HG03378 (cell line): Measurements from ENCODE around the gene MTA1.

Experiments used
- ATAC-seq: cut with Tn5 transposase; IDR thresholded peaks from one replicate; pipeline ENCODE4 v1.9.1; 2021; ENCODE audit warnings: mild to moderate bottlenecking, moderate library complexity; ENCODE audit not compliant: unreplicated experiment

The MTA1 gene

GRCh38 chr14:105419195-105420091 is at the start of gene MTA1:
Gene MTA1, plus strand, starts transcription at chr14:105419827. Its CDS starts 209 bp downstream, at chr14:105420036.
- no peak for ATAC-seq

DNA sequence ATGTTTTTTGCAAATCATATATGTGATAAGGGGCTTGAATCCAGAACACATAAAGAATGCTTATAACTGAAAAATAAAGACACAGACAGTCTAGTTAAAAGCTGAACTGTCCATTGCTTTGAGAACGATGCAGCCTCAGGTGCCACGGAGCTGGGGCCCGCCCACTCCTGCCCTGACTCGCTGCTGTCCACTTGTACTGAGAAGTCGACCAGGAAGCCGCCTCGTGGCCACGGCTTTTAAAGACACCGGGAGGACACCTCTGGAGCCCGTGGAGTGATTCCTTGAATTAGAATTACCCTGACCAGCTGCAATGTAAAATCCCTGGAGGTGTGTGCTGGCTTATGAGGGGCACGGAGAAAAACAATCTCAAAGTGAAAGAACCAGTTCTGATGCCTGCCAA is 45.2 kb upstream of the MTA1 start:
- no peak for ATAC-seq

DNA sequence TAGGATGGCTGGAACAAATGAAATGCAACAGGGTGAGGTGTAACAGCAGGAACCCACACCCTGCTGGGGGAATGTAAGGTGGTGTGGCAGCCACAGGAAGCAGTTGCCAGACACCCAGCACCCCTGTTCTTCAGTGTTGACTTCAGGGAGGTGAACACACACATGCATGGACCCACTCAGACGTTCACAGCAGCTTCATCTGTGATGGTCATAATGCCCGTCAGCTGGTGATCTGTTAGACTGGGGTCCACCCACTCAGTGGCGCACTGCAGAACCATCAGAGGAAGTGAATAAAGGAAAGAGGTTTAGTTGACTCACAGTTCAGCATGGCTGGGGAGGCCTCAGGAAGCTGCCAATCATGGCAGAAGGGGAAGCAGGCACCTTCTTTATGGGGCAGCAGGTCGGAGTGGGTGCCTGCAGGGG is 44.0 kb upstream of the MTA1 start:
- no peak for ATAC-seq

GRCh38 chr14:105376521-105377440 is 42.8 kb upstream of the MTA1 start:
- no peak for ATAC-seq

DNA sequence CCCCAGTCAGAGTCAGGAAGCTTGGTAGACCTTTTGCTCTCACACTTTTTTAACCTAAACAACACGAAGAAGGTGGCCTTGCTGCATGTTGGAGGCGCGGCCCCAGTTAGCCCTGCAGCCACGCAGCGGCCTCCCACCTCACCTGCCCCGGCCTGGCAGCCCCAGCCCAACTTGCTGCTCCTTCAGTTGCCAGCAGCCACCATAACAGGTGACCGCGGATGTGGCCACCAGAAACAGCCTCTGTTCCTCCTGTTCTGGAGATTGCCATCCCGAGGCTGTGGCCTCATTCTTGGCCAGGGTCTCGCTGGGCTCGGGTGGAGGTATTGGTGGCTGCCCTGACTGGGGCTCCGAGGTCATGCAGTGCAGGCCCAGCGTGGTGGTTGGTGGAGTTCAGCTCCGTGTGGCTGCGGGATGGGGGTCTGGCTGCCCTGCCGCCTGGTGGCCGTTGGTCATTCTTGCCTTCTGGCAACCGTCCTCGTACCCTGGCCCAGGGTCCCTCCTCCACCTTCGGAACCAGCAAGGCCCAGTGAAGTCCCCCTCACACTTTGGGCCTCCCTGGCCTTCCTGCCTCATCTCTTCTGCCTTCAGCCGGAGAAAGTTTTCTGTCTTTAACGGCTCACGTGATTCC is 42.0 kb upstream of the MTA1 start:
- no peak for ATAC-seq

- ATAC-seq, result no peak
These were observed 41.4 kb upstream of the MTA1 start for GRCh38 chr14:105378199-105378598.

DNA sequence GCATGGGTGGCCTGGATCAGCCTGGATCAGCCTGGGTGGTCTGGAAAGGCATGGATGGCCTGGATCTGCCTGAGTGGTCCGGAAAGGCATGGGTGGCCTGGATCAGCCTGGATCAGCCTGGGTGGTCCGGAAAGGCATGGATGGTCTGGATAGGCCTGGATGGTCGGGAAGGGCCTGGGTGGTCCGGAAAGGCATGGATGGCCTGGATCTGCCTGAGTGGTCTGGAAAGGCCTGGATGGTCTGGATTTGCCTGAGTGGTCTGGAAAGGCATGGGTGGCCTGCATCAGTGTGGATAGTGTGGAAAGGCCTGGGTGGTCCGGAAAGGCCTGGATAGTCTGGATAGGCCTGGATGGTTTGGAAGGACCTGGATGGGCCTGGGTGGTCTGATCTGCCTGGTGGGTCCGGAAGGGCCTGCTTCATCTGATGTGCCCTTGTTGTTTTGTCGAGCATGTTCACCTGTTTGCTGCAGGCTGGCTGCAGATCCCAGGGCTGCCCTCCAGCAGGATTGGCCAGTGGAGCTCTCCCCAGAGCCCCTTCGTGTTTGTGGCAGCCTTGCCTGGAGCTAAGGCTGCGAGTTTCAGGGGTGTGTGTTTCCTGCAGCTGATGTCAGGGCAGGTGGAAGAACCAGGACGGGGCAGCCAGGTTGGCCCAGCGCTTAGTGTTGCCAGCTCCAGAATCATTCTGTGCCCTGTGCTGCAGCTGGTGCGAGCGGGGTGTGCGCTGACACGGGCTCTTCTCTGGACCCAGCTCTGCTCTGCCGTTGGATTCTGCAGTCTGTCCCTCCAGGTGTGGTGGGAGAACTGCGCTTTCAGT is 40.5 kb upstream of the MTA1 start:
- no peak for ATAC-seq

- ATAC-seq, result no peak
These were observed 39.7 kb upstream of the MTA1 start for GRCh38 chr14:105379946-105380345.

DNA sequence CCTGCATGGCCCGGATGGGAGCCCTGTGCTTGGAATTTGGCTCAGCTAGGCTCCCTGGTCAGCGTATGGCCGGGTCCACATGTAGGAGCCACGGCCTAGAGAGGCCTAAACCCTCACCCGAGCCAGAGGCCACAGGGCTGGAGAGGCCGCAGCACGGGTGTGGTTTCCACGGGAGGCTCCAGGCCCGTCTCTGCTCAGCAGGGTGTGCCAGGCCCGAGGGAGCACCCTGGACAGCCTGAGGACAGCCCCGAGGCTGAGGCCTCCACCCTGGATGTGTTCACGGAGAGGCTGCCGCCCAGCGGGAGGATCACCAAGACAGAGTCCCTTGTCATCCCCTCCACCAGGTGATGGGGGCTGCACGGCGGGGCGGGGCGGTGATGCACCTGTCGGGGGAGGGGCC is 38.9 kb upstream of the MTA1 start:
- no peak for ATAC-seq

DNA sequence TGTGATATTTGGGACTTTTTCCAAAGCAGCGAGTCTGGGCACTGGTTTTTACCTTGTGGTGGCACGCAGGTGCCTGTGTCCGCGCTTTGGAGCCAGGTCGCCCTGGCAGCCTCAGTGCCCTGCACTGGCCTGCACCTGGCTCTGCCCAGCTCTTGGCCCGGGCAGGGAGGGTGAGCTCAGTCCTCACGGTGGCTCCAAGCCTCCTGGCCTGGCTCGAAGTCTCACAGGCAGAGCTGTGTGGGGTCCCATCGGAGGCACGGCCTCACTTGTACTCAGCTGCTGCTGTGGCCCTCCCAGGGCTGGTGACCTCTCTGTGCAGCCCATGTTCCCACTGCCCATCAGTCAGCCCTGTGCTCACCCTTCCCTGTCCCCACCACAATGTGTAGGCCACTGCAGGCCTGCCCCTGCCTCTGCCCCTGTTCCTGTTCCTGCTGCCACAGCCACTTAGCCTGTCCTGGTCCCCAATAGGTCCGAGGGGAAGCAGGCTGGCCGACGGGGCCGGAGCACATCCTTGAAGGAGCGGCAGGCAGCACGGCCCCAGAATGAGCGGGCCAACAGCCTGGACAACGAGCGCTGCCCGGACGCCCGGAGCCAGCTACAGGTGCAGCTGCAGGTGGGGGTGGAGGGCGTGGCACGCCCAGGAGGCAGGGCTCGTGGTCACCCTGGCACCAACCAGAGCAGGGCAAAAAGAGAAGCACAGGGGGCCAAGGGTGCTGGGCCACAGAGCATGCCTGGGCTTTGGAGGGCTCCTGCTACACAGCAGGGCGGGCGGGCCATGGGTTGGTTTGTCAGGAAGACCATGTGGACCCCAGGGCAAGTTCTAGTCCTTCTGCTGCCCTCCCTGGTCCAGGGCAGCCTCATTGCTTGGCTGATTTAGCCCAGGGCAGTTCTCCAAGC is 37.9 kb upstream of the MTA1 start:
- ATAC-seq, result no peak

DNA sequence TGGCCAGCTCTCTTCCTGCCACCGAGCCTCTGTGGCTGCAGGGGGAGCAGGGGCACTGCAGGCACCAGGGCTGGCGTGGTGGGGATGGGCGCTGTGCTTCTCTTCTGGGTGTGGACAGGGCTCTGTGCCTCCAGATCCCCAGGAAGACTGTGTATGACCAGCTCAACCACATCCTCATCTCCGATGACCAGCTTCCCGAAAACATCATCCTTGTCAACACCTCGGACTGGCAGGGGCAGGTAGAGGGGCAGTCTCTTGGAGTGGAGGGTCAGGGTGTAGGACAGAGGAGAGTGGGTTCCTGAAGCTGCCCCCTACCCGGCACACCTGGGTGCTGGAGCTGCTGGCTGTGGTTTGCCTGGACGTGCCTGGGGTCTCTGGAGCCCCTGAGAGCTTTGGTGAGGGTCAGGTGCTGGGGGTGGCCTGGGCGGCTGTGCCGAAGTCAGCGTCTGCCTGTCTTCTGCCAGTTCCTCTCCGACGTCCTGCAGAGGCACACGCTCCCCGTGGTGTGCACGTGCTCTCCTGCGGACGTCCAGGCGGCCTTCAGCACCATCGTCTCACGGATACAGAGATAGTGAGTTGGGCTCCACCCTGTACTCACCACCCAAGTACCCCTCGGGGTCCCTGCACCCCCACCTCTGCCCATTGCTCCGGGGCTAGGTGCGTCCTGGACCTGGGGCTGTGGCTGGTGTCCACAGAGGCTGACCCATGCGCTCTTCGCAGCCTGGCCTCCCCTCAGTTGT is 37.1 kb upstream of the MTA1 start:
- no peak for ATAC-seq

DNA sequence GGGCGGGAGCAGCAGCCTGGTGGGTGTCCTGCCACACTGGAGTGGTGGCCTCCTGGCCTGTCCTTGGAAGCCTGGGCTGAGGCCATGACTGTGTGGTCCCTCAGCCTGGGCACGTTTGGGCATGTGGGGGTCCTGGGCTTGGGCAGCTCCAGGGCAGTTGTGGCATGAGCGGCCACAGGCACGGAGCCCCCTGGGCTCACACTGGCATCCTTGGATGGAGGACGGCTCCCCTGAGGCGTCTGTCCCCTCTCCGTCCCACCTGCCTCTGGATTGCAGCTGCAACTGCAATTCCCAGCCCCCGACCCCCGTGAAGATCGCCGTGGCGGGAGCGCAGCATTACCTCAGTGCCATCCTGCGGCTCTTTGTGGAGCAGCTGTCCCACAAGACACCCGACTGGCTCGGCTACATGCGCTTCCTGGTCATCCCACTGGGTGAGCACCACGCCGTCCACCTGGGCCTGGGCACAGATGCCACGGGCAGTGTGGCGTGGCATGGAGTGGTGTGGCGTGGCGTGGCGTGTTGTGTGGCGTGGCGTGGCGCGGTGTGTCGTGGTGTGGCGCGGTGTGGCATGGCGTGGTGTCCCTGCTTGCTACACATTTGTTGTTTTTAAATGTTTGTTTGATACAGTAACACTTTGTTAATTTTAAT is 36.4 kb upstream of the MTA1 start:
- ATAC-seq, result no peak

DNA sequence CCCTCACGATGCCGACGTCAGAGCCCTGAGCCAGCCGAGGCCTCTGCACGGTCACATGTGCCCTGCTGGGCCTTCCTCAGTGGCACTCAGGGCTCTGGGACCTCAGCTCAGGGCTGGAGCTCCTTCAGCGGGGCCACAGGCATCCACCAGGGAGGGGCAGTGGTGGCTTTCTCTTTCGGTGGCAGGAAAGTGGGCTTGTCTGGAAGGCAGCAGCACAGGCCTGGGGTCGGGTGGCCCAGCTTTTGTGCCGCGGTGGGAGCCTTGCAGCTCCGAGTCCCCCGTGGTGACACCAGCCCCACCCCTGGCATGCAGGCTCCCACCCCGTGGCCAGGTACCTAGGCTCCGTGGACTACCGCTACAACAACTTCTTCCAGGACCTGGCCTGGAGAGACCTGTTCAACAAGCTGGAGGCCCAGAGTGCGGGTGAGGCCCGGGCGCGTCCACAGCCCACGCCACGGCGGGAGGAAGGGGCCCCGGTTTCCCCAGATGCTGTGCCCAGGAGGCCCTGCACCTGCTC is 35.5 kb upstream of the MTA1 start:
- no peak for ATAC-seq

- no peak for ATAC-seq
These were observed 34.9 kb upstream of the MTA1 start for GRCh38 chr14:105384605-105385321.

- ATAC-seq, result no peak
These were observed 34.3 kb upstream of the MTA1 start for GRCh38 chr14:105385322-105385637.

DNA sequence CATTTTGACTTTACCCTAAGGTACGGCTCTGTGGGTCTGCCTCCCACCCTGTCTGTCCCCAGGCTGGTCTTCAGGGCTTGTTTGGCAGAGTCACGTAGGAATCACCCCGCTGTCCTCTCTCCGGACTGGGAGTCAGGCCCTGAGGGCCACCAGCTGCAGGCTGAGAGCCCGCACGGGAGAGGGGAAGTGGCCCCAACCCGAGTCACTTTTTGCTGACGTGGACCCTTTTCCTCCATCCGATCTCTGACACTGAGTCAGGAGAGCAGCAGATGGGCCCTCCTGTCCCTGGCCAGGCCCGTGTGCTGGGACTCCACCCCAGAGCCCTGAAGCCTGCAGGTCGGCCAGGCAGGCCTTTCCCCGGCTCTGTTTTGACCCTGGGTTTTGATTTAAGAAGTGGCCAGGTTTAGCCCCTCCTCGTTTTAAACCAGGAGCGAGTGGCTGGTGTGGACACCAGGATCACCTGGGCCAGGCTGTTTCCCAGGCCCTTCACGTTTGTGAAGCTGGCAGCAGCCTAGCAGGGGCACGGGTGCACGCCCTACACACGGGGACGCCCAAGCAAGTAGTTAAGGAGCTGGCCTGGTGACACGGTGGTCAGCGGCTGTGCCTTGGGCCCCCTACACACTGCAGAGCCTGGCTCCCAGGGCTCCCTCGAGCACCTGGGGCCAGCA is 33.8 kb upstream of the MTA1 start:
- ATAC-seq, result no peak
